Sigmoid colon (tissue), 7 donors: ENCODE data around the gene TAS2R30. TPM values are rescaled to one million over a fixed set of nuclear protein-coding genes. Genes with fewer than 3 reads are reported as not detected.
"Not testable (repeated sequence)": the region's sequence is repeated elsewhere in the genome, so short reads cannot be mapped to it uniquely, and the experiment has no call there.

ENCODE experiments used
- DNase-seq: peaks from one replicate; pipeline ENCODE4 v3.0.0-alpha.2; 2019
- H3K27ac ChIP-seq, 4 donors: fragments of 200-600 bp; sonication (generic); one replicate each; pipeline ENCODE4 v1.5.1; 2016 to 2019; ENCODE audit warnings: mild to moderate bottlenecking in 1 of 4
- H3K27me3 ChIP-seq, 3 donors: fragments of 200-600 bp; sonication (generic); one replicate each; pipeline ENCODE4 v1.5.1; 2019; ENCODE audit warnings: mild to moderate bottlenecking in 1 of 3
- H3K36me3 ChIP-seq, 4 donors: fragments of 200-600 bp; sonication (generic); one replicate each; pipeline ENCODE4 v1.5.1; 2016 to 2019
- H3K4me1 ChIP-seq, 4 donors: fragments of 200-600 bp; sonication (generic); one replicate each; pipeline ENCODE4 v1.5.1; 2017 to 2019
- H3K4me3 ChIP-seq, 4 donors: fragments of 200-600 bp; sonication (generic); one replicate each; pipeline ENCODE4 v1.5.1; 2017 to 2019; ENCODE audit warnings: mild to moderate bottlenecking in 2 of 4, moderate library complexity in 1 of 4
- H3K9me3 ChIP-seq, 4 donors: fragments of 200-600 bp in 3 of 4; sonication (generic) in 3 of 4; one replicate each; pipeline versions ENCODE4 v1.5.1 to v1.6.1; 2013 to 2019
- CTCF ChIP-seq, 4 experiments: fragments of 450-650 bp in 3 of 4; fragments of 200-600 bp in 1 of 4; IDR thresholded peaks; one replicate each; pipeline ENCODE4 v1.5.1; 2016 to 2019; ENCODE audit warnings: antibody characterized with exemption in 4 of 4, mild to moderate bottlenecking in 3 of 4, moderate library complexity in 2 of 4
- EP300 ChIP-seq, 4 donors: sonication (generic); formaldehyde crosslinking; IDR thresholded peaks; one replicate each; pipeline ENCODE4 v1.6.1; 2017; ENCODE audit warnings: antibody characterized with exemption in 4 of 4
- POLR2A ChIP-seq, 2 donors: fragments of 450-650 bp; IDR thresholded peaks; one replicate each; pipeline ENCODE4 v1.6.1; 2016; ENCODE audit warnings: antibody characterized with exemption in 2 of 2, mild to moderate bottlenecking in 2 of 2, moderate library complexity in 2 of 2
- POLR2AphosphoS5 ChIP-seq, 4 donors: sonication (generic); formaldehyde crosslinking; IDR thresholded peaks; one replicate each; pipeline ENCODE4 v1.6.1; 2017; ENCODE audit warnings: antibody characterized with exemption in 4 of 4
- WGBS, 2 donors: extraction: QIAGEN DNeasy Blood & Tissue Kit; methylation state at CpG; one replicate each; pipeline ENCODE4 v1.1.7; 2013; 5-methylcytosine and 5-hydroxymethylcytosine counted together
- intact Hi-C: fragments of 100-400 bp; cut with DNase I; formaldehyde crosslinking; loops from one replicate; pipeline ENCODE4 v1.15.1; 2023
- polyA plus RNA-seq, 3 donors: library from polyadenylated mRNA; stranded (reverse); fragments of 200-250 nt; gene quantifications; one replicate each; pipeline ENCODE4 v1.2.3, GENCODE V29; 2013
- total RNA-seq, 4 donors: library from RNA; depleted of rRNA; stranded (reverse); fragments of >200 nt; gene quantifications; one replicate each; pipeline ENCODE4 v1.1.0, GENCODE V29; 2016
- donor health status: healthy with polysubstance abuse.
- donor health status: Bipolar disorder and iron deficiency.
- donor health status: healthy.

TAS2R30 gene
- total and polyA plus RNA-seq, 7 donors = 0.36 to 10.5 (median 8.9) TPM; not detected in 2

GRCh38 chr12:11133816-11134215 lies 628 bp downstream of the TAS2R30 start:
- intact Hi-C loops = no loop called here
- no peak for DNase-seq
- H3K36me3 ChIP-seq = no peaks in the 10 kb centered on the region

GRCh38 chr12:11133162-11133561 lies 1.3 kb downstream of the TAS2R30 start:
- Histone ChIP-seq H3K4me1 (peaks cover 0 to 14% (median 2%) of the 10 kb centered on the region in 4 donors), H3K4me3 (no peak overlapping the region), H3K27me3 (no peaks in the 10 kb centered on the region), H3K9me3 (no peaks in the 10 kb centered on the region), H3K36me3 (no peaks in the 10 kb centered on the region), H3K27ac (no peak overlapping the region)
- intact Hi-C loops = no loop called here
- no peak for TF ChIP-seq POLR2A (IDR thresholded peaks at IDR 0.05)
- TF ChIP-seq EP300 (IDR thresholded peaks at IDR 0.05) = no peak
- no peak for TF ChIP-seq CTCF (IDR thresholded peaks at IDR 0.05)
- TF ChIP-seq POLR2AphosphoS5 (IDR thresholded peaks at IDR 0.05) = no peak
- WGBS, 2 donors = 95 to 97% methylated on average over 2 of the region's 2 CpGs
- DNase-seq = no peak

More at GRCh38 chr12:11133816-11134215, 628 bp downstream of the TAS2R30 start:
- Histone ChIP-seq H3K9me3 (no peaks in the 10 kb centered on the region), H3K4me3 (no peak overlapping the region), H3K27me3 (no peaks in the 10 kb centered on the region), H3K4me1 (peaks cover 0 to 14% (median 2%) of the 10 kb centered on the region in 4 donors), H3K27ac (no peak overlapping the region)
- no peak for TF ChIP-seq CTCF (IDR thresholded peaks at IDR 0.05)
- TF ChIP-seq POLR2AphosphoS5 (IDR thresholded peaks at IDR 0.05) = no peak
- no peak for TF ChIP-seq EP300 (IDR thresholded peaks at IDR 0.05)
- 91 to 93% methylated on average over 2 of the region's 2 CpGs for whole genome bisulfite sequencing, 2 donors

DNA sequence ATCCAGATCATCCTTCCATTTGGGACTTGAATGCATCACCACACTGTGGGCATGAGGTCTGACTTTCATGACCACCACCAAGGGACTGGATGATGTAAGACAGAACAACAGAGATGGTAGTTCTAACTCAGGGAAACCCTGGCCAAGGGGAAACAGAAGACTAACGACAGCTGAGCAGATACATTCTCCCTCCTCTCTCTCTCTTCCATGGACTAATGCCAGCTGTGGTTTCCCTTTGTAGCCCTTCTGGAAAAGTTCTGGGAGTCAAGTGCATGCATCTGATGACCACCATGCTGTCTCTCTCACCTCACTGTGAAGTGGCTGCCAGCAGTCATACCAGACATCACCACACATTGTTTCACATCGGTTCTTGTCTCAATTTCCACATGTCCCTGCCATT lies 3.4 kb downstream of the TAS2R30 start:
- peaks cover 0 to 14% (median 0%) of the 10 kb centered on the region in 4 donors for H3K4me1 ChIP-seq
- no peaks in the 10 kb centered on the region for H3K9me3 ChIP-seq
- DNase-seq = no peak
- TF ChIP-seq POLR2AphosphoS5 (IDR thresholded peaks at IDR 0.05) (no peak), EP300 (IDR thresholded peaks at IDR 0.05) (no peak), CTCF (IDR thresholded peaks at IDR 0.05) (no peak), POLR2A (IDR thresholded peaks at IDR 0.05) (no peak)
- 0 to 67% methylated on average over 2 of the region's 2 CpGs for WGBS, 2 donors
- no peak overlapping the region for H3K27ac ChIP-seq
- no peaks in the 10 kb centered on the region for H3K27me3 ChIP-seq
- H3K4me3 ChIP-seq = no peak overlapping the region
- intact Hi-C loops = no loop called here
- H3K36me3 ChIP-seq = no peaks in the 10 kb centered on the region

DNA sequence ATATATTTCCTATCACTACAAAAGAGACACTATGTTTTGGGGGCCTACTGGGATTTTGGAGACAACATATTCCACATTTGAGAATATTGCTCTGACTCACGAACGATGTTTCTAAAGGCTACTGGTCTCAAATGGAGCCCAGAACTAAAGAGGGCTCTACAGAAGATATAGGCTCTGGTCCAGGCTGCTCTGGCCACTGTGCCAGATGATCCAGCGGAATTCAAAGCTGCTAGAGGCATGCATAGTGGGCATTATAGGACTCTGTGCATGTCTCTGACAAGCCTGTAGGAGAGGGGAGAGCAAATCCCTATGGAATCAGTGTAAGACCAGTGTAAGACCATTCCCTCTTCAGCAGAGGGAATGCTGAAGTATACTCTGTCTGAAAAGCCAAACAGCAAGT lies 4.1 kb downstream of the TAS2R30 start:
- Histone ChIP-seq H3K27me3 (no peaks in the 10 kb centered on the region), H3K9me3 (no peaks in the 10 kb centered on the region), H3K27ac (no peak overlapping the region), H3K4me1 (peaks cover 0 to 14% (median 0%) of the 10 kb centered on the region in 4 donors), H3K36me3 (no peaks in the 10 kb centered on the region), H3K4me3 (no peak overlapping the region)
- no peak for DNase-seq
- 97 to 98% methylated on average over 3 of the region's 3 CpGs for WGBS, 2 donors
- TF ChIP-seq POLR2A (IDR thresholded peaks at IDR 0.05) = no peak
- no peak for TF ChIP-seq EP300 (IDR thresholded peaks at IDR 0.05)
- TF ChIP-seq CTCF (IDR thresholded peaks at IDR 0.05) = no peak
- no peak for TF ChIP-seq POLR2AphosphoS5 (IDR thresholded peaks at IDR 0.05)
- intact Hi-C loops = no loop called here

DNA sequence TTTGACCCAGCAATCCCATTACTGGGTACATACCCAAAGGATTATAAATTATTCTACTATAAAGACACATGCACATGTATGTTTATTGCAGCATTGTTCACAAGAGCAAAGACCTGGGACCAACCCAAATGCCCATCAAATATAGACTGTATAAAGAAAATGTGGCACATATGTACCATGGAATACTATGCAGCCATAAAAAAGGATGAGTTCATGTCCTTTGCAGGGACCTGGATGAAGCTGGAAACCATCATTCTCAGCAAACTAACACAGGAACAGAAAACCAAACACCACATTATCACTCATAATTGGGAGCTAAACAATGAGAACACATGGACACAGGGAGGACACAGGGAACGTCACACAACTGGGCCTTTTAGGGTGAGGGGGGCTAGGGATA lies 20.3 kb downstream of the TAS2R30 start:
- 98 to 100% methylated on average over 1 of the region's 1 CpG for WGBS, 2 donors
- H3K27ac ChIP-seq, DNase-seq, H3K36me3 ChIP-seq, H3K4me1 ChIP-seq, H3K9me3 ChIP-seq, intact Hi-C loops, H3K27me3 ChIP-seq, H3K4me3 ChIP-seq: not testable (repeated sequence)

GRCh38 chr12:11111213-11111612 lies 23.2 kb downstream of the TAS2R30 start:
- H3K9me3 ChIP-seq, H3K4me3 ChIP-seq, H3K4me1 ChIP-seq, H3K27ac ChIP-seq, intact Hi-C loops, H3K27me3 ChIP-seq, H3K36me3 ChIP-seq, DNase-seq: not testable (repeated sequence)
- 82 to 93% methylated on average over 1 of the region's 1 CpG for WGBS, 2 donors
